ENCODE data around the gene DOCK9. TPM values are rescaled to one million over a fixed set of nuclear protein-coding genes. Genes with fewer than 3 reads are reported as not detected.

The DOCK9 gene
- total and polyA plus RNA-seq, 2 donors (not counting 1 experiment from before 2014, with no cell fraction given), result 18.2 TPM

- Histone ChIP-seq H3K4me2 (ENCODE audit: extremely low read depth, insufficient read depth, low read length) (no peak overlapping the region), H2AFZ (ENCODE audit: low read length) (no peak overlapping the region), H3K79me2 (ENCODE audit: control insufficient read depth, insufficient read depth, low read length) (no peaks in the 10 kb centered on the region), H3K4me3 (replicated peaks in 1 of 4; ENCODE audit: control extremely low read depth in 1 of 4, insufficient read depth in 1 of 4, low read depth in 3 of 4, low read length in 4 of 4) (no peak overlapping the region), H3K9me3 (ENCODE audit: control insufficient read depth, insufficient read depth, low read depth, low read length) (no peaks in the 10 kb centered on the region), H4K20me1 (ENCODE audit: control insufficient read depth, extremely low read depth, insufficient read depth, low read length) (no peaks in the 10 kb centered on the region), H3K27me3 (ENCODE audit: control insufficient read depth, insufficient read depth, low read length) (no peaks in the 10 kb centered on the region), H3K36me3 (ENCODE audit: control insufficient read depth, insufficient read depth, low read length) (no peaks in the 10 kb centered on the region), H3K27ac (ENCODE audit: insufficient read depth, low read length) (no peak overlapping the region), H3K4me1 (ENCODE audit: control insufficient read depth, extremely low read depth, insufficient read depth, low read length) (no peaks in the 10 kb centered on the region), H3K9ac (ENCODE audit: insufficient read depth, low read length) (no peak overlapping the region)
- TF ChIP-seq CTCF (conservative IDR thresholded peaks at IDR 0.05 in 1 of 2, IDR thresholded peaks at IDR 0.05 in 1 of 2; ENCODE audit: low read depth in 1 of 2, low read length in 2 of 2) (no peak), EZH2 (IDR thresholded peaks at IDR 0.05; ENCODE audit: low read length, missing control alignments) (no peak)
- no peak for DNase-seq (ENCODE audit: low read depth in 2 of 2)
These were observed 120.9 kb downstream of the DOCK9 start for GRCh38 chr13:98856983-98857382.

GRCh38 chr13:98854448-98854847, 123.4 kb downstream of the DOCK9 start:
- Histone ChIP-seq H3K9ac (ENCODE audit: insufficient read depth, low read length) (no peak overlapping the region), H3K36me3 (ENCODE audit: control insufficient read depth, insufficient read depth, low read length) (no peaks in the 10 kb centered on the region), H2AFZ (ENCODE audit: low read length) (no peak overlapping the region), H3K4me1 (ENCODE audit: control insufficient read depth, extremely low read depth, insufficient read depth, low read length) (no peaks in the 10 kb centered on the region), H3K4me3 (replicated peaks in 1 of 4; ENCODE audit: control extremely low read depth in 1 of 4, insufficient read depth in 1 of 4, low read depth in 3 of 4, low read length in 4 of 4) (no peak overlapping the region), H3K79me2 (ENCODE audit: control insufficient read depth, insufficient read depth, low read length) (no peaks in the 10 kb centered on the region), H3K27me3 (ENCODE audit: control insufficient read depth, insufficient read depth, low read length) (no peaks in the 10 kb centered on the region), H3K9me3 (ENCODE audit: control insufficient read depth, insufficient read depth, low read depth, low read length) (no peaks in the 10 kb centered on the region), H3K27ac (ENCODE audit: insufficient read depth, low read length) (no peak overlapping the region), H3K4me2 (ENCODE audit: extremely low read depth, insufficient read depth, low read length) (no peak overlapping the region), H4K20me1 (ENCODE audit: control insufficient read depth, extremely low read depth, insufficient read depth, low read length) (no peaks in the 10 kb centered on the region)
- TF ChIP-seq CTCF (conservative IDR thresholded peaks at IDR 0.05 in 1 of 2, IDR thresholded peaks at IDR 0.05 in 1 of 2; ENCODE audit: low read depth in 1 of 2, low read length in 2 of 2), result no peak
- TF ChIP-seq EZH2 (IDR thresholded peaks at IDR 0.05; ENCODE audit: low read length, missing control alignments), result no peak
- DNase-seq (ENCODE audit: low read depth in 2 of 2), result no peak

GRCh38 chr13:98853771-98854221, 124.1 kb downstream of the DOCK9 start:
- Histone ChIP-seq H4K20me1 (ENCODE audit: control insufficient read depth, extremely low read depth, insufficient read depth, low read length) (no peaks in the 10 kb centered on the region), H3K36me3 (ENCODE audit: control insufficient read depth, insufficient read depth, low read length) (no peaks in the 10 kb centered on the region), H3K4me1 (ENCODE audit: control insufficient read depth, extremely low read depth, insufficient read depth, low read length) (no peaks in the 10 kb centered on the region), H3K4me3 (replicated peaks in 1 of 4; ENCODE audit: control extremely low read depth in 1 of 4, insufficient read depth in 1 of 4, low read depth in 3 of 4, low read length in 4 of 4) (no peak overlapping the region), H3K79me2 (ENCODE audit: control insufficient read depth, insufficient read depth, low read length) (no peaks in the 10 kb centered on the region), H3K27ac (ENCODE audit: insufficient read depth, low read length) (no peak overlapping the region), H3K4me2 (ENCODE audit: extremely low read depth, insufficient read depth, low read length) (no peak overlapping the region), H3K9ac (ENCODE audit: insufficient read depth, low read length) (no peak overlapping the region), H3K9me3 (ENCODE audit: control insufficient read depth, insufficient read depth, low read depth, low read length) (no peaks in the 10 kb centered on the region), H3K27me3 (ENCODE audit: control insufficient read depth, insufficient read depth, low read length) (no peaks in the 10 kb centered on the region), H2AFZ (ENCODE audit: low read length) (no peak overlapping the region)
- peak; percentile 38 to 66 for DNase-seq (ENCODE audit: low read depth in 2 of 2)
- TF ChIP-seq CTCF (conservative IDR thresholded peaks at IDR 0.05 in 1 of 2, IDR thresholded peaks at IDR 0.05 in 1 of 2; ENCODE audit: low read depth in 1 of 2, low read length in 2 of 2), result no peak
- no peak for TF ChIP-seq EZH2 (IDR thresholded peaks at IDR 0.05; ENCODE audit: low read length, missing control alignments)
